KOPT-K1 (cell line): ENCODE measurements around the gene SHISAL2B.
"Not testable (repeated sequence)": the region's sequence is repeated elsewhere in the genome, so short reads cannot be mapped to it uniquely, and the experiment has no call there.

Experiments used
- H3K27ac ChIP-seq: fragments of 200-600 bp; sonication (generic); 2 replicates; pipeline ENCODE4 v1.5.1; 2016; ENCODE audit warnings: antibody characterized with exemption, mild to moderate bottlenecking, low read depth, low read length; ENCODE audit not compliant: poor library complexity, severe bottlenecking
- H3K36me3 ChIP-seq: fragments of 200-600 bp; sonication (generic); 2 replicates; pipeline ENCODE4 v1.5.1; 2017; ENCODE audit warnings: antibody characterized with exemption, mild to moderate bottlenecking, low read length, moderate library complexity; ENCODE audit not compliant: insufficient read depth
- H3K9me3 ChIP-seq: fragments of 200-600 bp; sonication (generic); 2 replicates; pipeline ENCODE4 v1.5.1; 2017; ENCODE audit warnings: antibody characterized with exemption, low read length, mild to moderate bottlenecking; ENCODE audit not compliant: insufficient read depth, poor library complexity, severe bottlenecking

SHISAL2B gene

GRCh38 chr5:64682608-64683007, 7.7 kb upstream of the SHISAL2B start:
- H3K9me3 ChIP-seq = no peaks in the 10 kb centered on the region
- H3K36me3 ChIP-seq = no peaks in the 10 kb centered on the region
- H3K27ac ChIP-seq = no peak overlapping the region

- Histone ChIP-seq H3K9me3 (no peaks in the 10 kb centered on the region), H3K36me3 (no peaks in the 10 kb centered on the region), H3K27ac (no peak overlapping the region)
Measured at GRCh38 chr5:64685866-64686265, 4.4 kb upstream of the SHISAL2B start.

- no peak overlapping the region for H3K27ac ChIP-seq
- no peaks in the 10 kb centered on the region for H3K36me3 ChIP-seq
- no peaks in the 10 kb centered on the region for H3K9me3 ChIP-seq
Measured at GRCh38 chr5:64688391-64688790, 1.9 kb upstream of the SHISAL2B start.

- H3K27ac ChIP-seq = no peak overlapping the region
- no peaks in the 10 kb centered on the region for H3K9me3 ChIP-seq
- no peaks in the 10 kb centered on the region for H3K36me3 ChIP-seq
Measured at GRCh38 chr5:64688965-64689364, 1.3 kb upstream of the SHISAL2B start.

- H3K27ac ChIP-seq = no peak overlapping the region
- H3K36me3 ChIP-seq = no peaks in the 10 kb centered on the region
- no peaks in the 10 kb centered on the region for H3K9me3 ChIP-seq
Measured at GRCh38 chr5:64690104-64690416, 243 bp upstream of the SHISAL2B start.

GRCh38 chr5:64691291-64691690, 988 bp downstream of the SHISAL2B start:
- H3K9me3 ChIP-seq = no peaks in the 10 kb centered on the region
- no peak overlapping the region for H3K27ac ChIP-seq
- H3K36me3 ChIP-seq = no peaks in the 10 kb centered on the region

GRCh38 chr5:64693636-64694035, 3.3 kb downstream of the SHISAL2B start:
- peaks cover 7% of the 10 kb centered on the region for H3K9me3 ChIP-seq
- H3K27ac ChIP-seq = no peak overlapping the region
- H3K36me3 ChIP-seq = no peaks in the 10 kb centered on the region

- H3K9me3 ChIP-seq, H3K27ac ChIP-seq, H3K36me3 ChIP-seq: not testable (repeated sequence)
Measured at GRCh38 chr5:64696414-64696813, 6.1 kb downstream of the SHISAL2B start.

- peaks cover 7% of the 10 kb centered on the region for H3K9me3 ChIP-seq
- no peak overlapping the region for H3K27ac ChIP-seq
- no peaks in the 10 kb centered on the region for H3K36me3 ChIP-seq
Measured at GRCh38 chr5:64700765-64701164, 10.5 kb downstream of the SHISAL2B start.

GRCh38 chr5:64706074-64706473, 15.8 kb downstream of the SHISAL2B start:
- H3K27ac ChIP-seq, H3K36me3 ChIP-seq, H3K9me3 ChIP-seq: not testable (repeated sequence)

GRCh38 chr5:64707191-64707590, 16.9 kb downstream of the SHISAL2B start:
- Histone ChIP-seq H3K36me3 (no peaks in the 10 kb centered on the region), H3K27ac (no peak overlapping the region), H3K9me3 (peaks cover 9% of the 10 kb centered on the region)

- not testable (repeated sequence) for H3K9me3 ChIP-seq, H3K27ac ChIP-seq, H3K36me3 ChIP-seq
Measured at GRCh38 chr5:64714495-64714894, 24.2 kb downstream of the SHISAL2B start.

- H3K36me3 ChIP-seq = peaks cover 56% of the 10 kb centered on the region
- no peaks in the 10 kb centered on the region for H3K9me3 ChIP-seq
- H3K27ac ChIP-seq = no peak overlapping the region
Measured at GRCh38 chr5:64722588-64722987, 32.3 kb downstream of the SHISAL2B start.

GRCh38 chr5:64727150-64727549, 36.8 kb downstream of the SHISAL2B start:
- peaks cover 60% of the 10 kb centered on the region for H3K36me3 ChIP-seq
- no peaks in the 10 kb centered on the region for H3K9me3 ChIP-seq
- H3K27ac ChIP-seq = no peak overlapping the region

- no peak overlapping the region for H3K27ac ChIP-seq
- peaks cover 36% of the 10 kb centered on the region for H3K36me3 ChIP-seq
- H3K9me3 ChIP-seq = no peaks in the 10 kb centered on the region
Measured at GRCh38 chr5:64742411-64742810, 52.1 kb downstream of the SHISAL2B start.

GRCh38 chr5:64742821-64743220, 52.5 kb downstream of the SHISAL2B start:
- Histone ChIP-seq H3K27ac (no peak overlapping the region), H3K36me3 (peaks cover 39% of the 10 kb centered on the region), H3K9me3 (no peaks in the 10 kb centered on the region)

- H3K36me3 ChIP-seq = peaks cover 20% of the 10 kb centered on the region
- H3K9me3 ChIP-seq = no peaks in the 10 kb centered on the region
- no peak overlapping the region for H3K27ac ChIP-seq
Measured at GRCh38 chr5:64744914-64745313, 54.6 kb downstream of the SHISAL2B start.
